Ishikawa (cell line): ENCODE results near the gene ADAMTS12.

Source experiments
- RAD21 ChIP-seq: IDR thresholded peaks from 2 replicates; pipeline ENCODE4 v1.6.1; 2012; ENCODE audit warnings: low read depth
- USF1 ChIP-seq: IDR thresholded peaks from 2 replicates; pipeline ENCODE4 v1.6.1; 2012

DNA sequence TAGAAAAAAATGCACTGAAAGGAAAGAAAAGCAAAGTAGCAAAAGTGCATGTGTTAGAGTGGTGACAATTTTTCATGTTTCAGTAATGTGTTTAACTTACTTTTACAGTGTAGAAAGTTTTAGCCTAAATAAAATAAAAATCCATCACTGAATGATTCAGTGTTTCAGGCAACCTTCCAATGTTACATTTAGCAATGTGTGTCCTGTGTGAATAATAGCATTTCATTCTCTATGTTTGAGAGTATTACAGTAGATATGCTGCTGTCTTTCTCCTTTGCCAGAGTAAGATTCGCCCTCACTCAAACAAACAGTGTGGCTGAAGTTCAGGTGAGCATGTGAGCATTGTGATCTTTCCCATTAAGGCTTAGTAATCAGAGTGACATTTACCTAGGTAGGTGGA is 279.9 kb downstream of the ADAMTS12 start:
- no peak for TF ChIP-seq USF1
- TF ChIP-seq RAD21 = no peak
